HCT116 (cell line): ENCODE measurements around the gene SLC6A19. TPM values are rescaled to one million over a fixed set of nuclear protein-coding genes. Genes with fewer than 3 reads are reported as not detected.

ENCODE experiments used
- ATAC-seq: fragments of 200-7000 bp; cut with Tn5 transposase; 2 replicates; pipeline ENCODE4 v1.9.1; 2020; ENCODE audit warnings: mild to moderate bottlenecking, moderate library complexity
- BruUV-seq: library from RNA; stranded (reverse); fragments of 400-500 nt; replicated peaks from 2 replicates; lab custom pipeline; 2021; lab: Mats Ljungman, UMichigan
- CTCF ChIA-PET: fragments of 300-600 bp; sonication (Branson Sonifier 250); formaldehyde crosslinking; loops from one replicate; lab custom pipeline; 2021; ENCODE audit warnings: antibody characterized with exemption; lab: Charles Lee
- POLR2A ChIA-PET: fragments of 300-600, 350-600 bp; sonication (Branson Sonifier 250); formaldehyde crosslinking; loops from one replicate; lab custom pipeline; 2021; ENCODE audit warnings: antibody characterized with exemption; lab: Charles Lee
- RAD21 ChIA-PET, 2 experiments: fragments of 300-600 bp; sonication (Branson Sonifier 250); formaldehyde crosslinking; loops; one replicate each; lab custom pipeline; 2023; ENCODE audit warnings: low total read pairs in 2 of 2; ENCODE audit not compliant: uncharacterized antibody in 2 of 2, unreplicated experiment in 2 of 2, low non-redundant PET in 1 of 2; lab: Charles Lee
- DNase-seq: peaks from one replicate; pipeline ENCODE4 v3.0.0-alpha.2; 2010; ENCODE audit warnings: low read depth, low spot score
- H2AFZ ChIP-seq: fragments of 200-600 bp; shearing (Covaris generic), sonication (generic); 2 replicates; pipeline ENCODE4 v1.6.1; 2017; ENCODE audit warnings: low read depth, mixed run types, mixed read lengths, antibody characterized with exemption, low read length; ENCODE audit not compliant: poor library complexity, severe bottlenecking
- H3K27ac ChIP-seq: 2 replicates; pipeline ENCODE4 v1.5.1; 2012; ENCODE audit warnings: low read depth, low read length
- H3K27me3 ChIP-seq: fragments of 200-600 bp; sonication (generic); 2 replicates; pipeline ENCODE4 v1.6.1; 2016; ENCODE audit warnings: mixed run types, low read length, mixed read lengths; ENCODE audit not compliant: insufficient read depth
- H3K36me3 ChIP-seq, 2 experiments: fragments of 200-500 bp in 1 of 2; fragments of 200-600 bp in 1 of 2; sonication (Bioruptor generic) in 1 of 2; sonication (generic) in 1 of 2; 2 replicates each; pipeline versions ENCODE4 v1.5.1 to v1.6.1; 2014 to 2016; ENCODE audit warnings: low read length in 2 of 2, inconsistent platforms in 1 of 2, mixed read lengths in 1 of 2, mixed run types in 1 of 2; ENCODE audit not compliant: insufficient read depth in 2 of 2, control insufficient read depth in 1 of 2
- H3K4me1 ChIP-seq, 2 experiments: fragments of 200-600 bp in 1 of 2; sonication (generic) in 1 of 2; 2 replicates each; pipeline versions ENCODE4 v1.5.1 to v1.6.1; 2012 to 2017; ENCODE audit warnings: low read length in 2 of 2, inconsistent platforms in 1 of 2, mild to moderate bottlenecking in 1 of 2, mixed read lengths in 1 of 2, mixed run types in 1 of 2, moderate library complexity in 1 of 2; ENCODE audit not compliant: insufficient read depth in 2 of 2, control insufficient read depth in 1 of 2
- H3K4me2 ChIP-seq: fragments of 200-600 bp; sonication (generic); 2 replicates; pipeline ENCODE4 v1.6.1; 2017; ENCODE audit warnings: mixed run types, low read length, mixed read lengths
- H3K4me3 ChIP-seq, 2 experiments: fragments of 200-600 bp in 1 of 2; sonication (generic) in 1 of 2; replicated peaks in 1 of 2; 2 replicates each; pipeline ENCODE4 v1.5.1; 2011 to 2016; ENCODE audit warnings: low read length in 2 of 2, control low read depth in 1 of 2, low read depth in 1 of 2, mild to moderate bottlenecking in 1 of 2, mixed read lengths in 1 of 2, mixed run types in 1 of 2
- H3K79me2 ChIP-seq: fragments of 200-600 bp; sonication (generic); 2 replicates; pipeline ENCODE4 v1.6.1; 2017; ENCODE audit warnings: mild to moderate bottlenecking, mixed run types, low read length, moderate library complexity, mixed read lengths; ENCODE audit not compliant: insufficient read depth
- H3K9ac ChIP-seq: fragments of 200-600 bp; sonication (generic); 2 replicates; pipeline ENCODE4 v1.6.1; 2016; ENCODE audit warnings: low read length, mixed read lengths
- H3K9me2 ChIP-seq: fragments of 200-600 bp; sonication (generic), shearing (Covaris generic); 2 replicates; pipeline ENCODE4 v1.6.1; 2017; ENCODE audit warnings: mixed run types, mild to moderate bottlenecking, moderate library complexity; ENCODE audit not compliant: insufficient read depth
- H3K9me3 ChIP-seq, 2 experiments: fragments of 200-500 bp in 1 of 2; fragments of 200-600 bp in 1 of 2; sonication (Bioruptor generic) in 1 of 2; sonication (generic) in 1 of 2; 2 replicates each; pipeline ENCODE4 v1.6.1; 2014 to 2017; ENCODE audit warnings: low read length in 2 of 2, mixed read lengths in 2 of 2, inconsistent platforms in 1 of 2, low read depth in 1 of 2, mild to moderate bottlenecking in 1 of 2, mixed run types in 1 of 2, moderate library complexity in 1 of 2; ENCODE audit not compliant: control insufficient read depth in 1 of 2, insufficient read depth in 1 of 2
- H4K20me1 ChIP-seq: fragments of 200-600 bp; sonication (generic), shearing (Covaris generic); 2 replicates; pipeline ENCODE4 v1.6.1; 2017; ENCODE audit warnings: mixed run types, mild to moderate bottlenecking, moderate library complexity; ENCODE audit not compliant: insufficient read depth
- CBX3 ChIP-seq: IDR thresholded peaks from 2 replicates; pipeline ENCODE4 v1.6.1; 2012; ENCODE audit warnings: low read depth
- ELF1 ChIP-seq: IDR thresholded peaks from 2 replicates; pipeline ENCODE4 v1.6.1; 2012; ENCODE audit warnings: low read depth, borderline replicate concordance
- EZH2phosphoT487 ChIP-seq: fragments of 200-600 bp; IDR thresholded peaks from 2 replicates; pipeline ENCODE4 v1.6.1; 2018; ENCODE audit warnings: antibody characterized with exemption, borderline replicate concordance
- JUND ChIP-seq: IDR thresholded peaks from 2 replicates; pipeline ENCODE4 v1.6.1; 2012
- RAD21 ChIP-seq: IDR thresholded peaks from 2 replicates; pipeline ENCODE4 v1.6.1; 2012; ENCODE audit warnings: low read depth, mild to moderate bottlenecking
- intact Hi-C: fragments of 100-400 bp; cut with micrococcal nuclease; formaldehyde crosslinking; loops from 2 replicates; pipeline ENCODE4 v1.10.0; 2022
- total RNA-seq: library from RNA; stranded (reverse); gene quantifications from one replicate; pipeline ENCODE4 v1.2.1, GENCODE V29; 2021; ENCODE audit not compliant: unreplicated experiment
- TF ChIP-seq, protein P1 (sequence below): IDR thresholded peaks from 2 replicates; pipeline ENCODE4 v1.6.1; 2011; ENCODE audit warnings: mild to moderate bottlenecking, low read length, moderate library complexity; ENCODE audit not compliant: insufficient replicate concordance; ENCODE audit errors: extremely low read depth
- TF ChIP-seq, protein P2 (sequence below): IDR thresholded peaks from 2 replicates; pipeline ENCODE4 v1.6.1; 2012
- TF ChIP-seq, protein P3 (sequence below): IDR thresholded peaks from 2 replicates; pipeline ENCODE4 v1.6.1; 2012
- TF ChIP-seq, protein P4 (sequence below), 3 experiments: fragments of 200-600 bp in 1 of 3; sonication (generic) in 1 of 3; IDR thresholded peaks in 2 of 3; conservative IDR thresholded peaks in 1 of 3; 2 replicates each; pipeline ENCODE4 v1.5.1; 2012 to 2017; ENCODE audit warnings: low read depth in 2 of 3, low read length in 2 of 3, antibody characterized with exemption in 1 of 3, borderline replicate concordance in 1 of 3, control low read depth in 1 of 3, mild to moderate bottlenecking in 1 of 3, mixed read lengths in 1 of 3, mixed run types in 1 of 3, moderate library complexity in 1 of 3; ENCODE audit not compliant: insufficient read depth in 1 of 3

SLC6A19 gene
- total RNA-seq, 1 experiment from 2014 or later: not detected

DNA sequence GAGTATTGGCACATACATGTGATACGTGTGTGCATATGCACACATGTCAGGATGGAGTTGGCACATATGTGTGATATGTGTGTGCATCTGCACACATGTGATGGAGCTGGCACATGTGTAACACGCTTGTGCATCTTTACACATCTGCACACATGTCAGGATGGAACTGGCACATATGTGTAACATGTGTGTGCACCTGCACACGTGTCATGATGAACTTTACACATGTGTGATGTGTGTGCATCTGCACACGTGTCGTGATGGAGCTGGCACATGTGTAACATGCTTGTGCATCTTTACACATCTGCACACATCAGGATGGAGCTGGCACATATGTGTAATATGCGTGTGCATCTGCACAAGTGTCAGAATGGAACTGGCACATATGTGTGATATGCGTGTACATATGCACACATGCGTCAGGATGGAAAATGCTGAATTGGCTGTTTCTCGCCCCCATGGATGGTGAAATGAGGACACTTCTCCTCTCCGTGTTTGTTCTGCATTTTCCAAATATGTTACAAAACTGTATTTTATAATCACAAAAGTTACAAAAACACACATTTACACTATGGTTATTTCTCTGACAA lies 16.3 kb upstream of the SLC6A19 start:
- Histone ChIP-seq H3K4me3 (no peak overlapping the region), H3K27me3 (no peaks in the 10 kb centered on the region), H3K4me1 (no peaks in the 10 kb centered on the region), H3K9me3 (no peaks in the 10 kb centered on the region), H3K4me2 (no peak overlapping the region), H2AFZ (no peak overlapping the region), H3K79me2 (no peaks in the 10 kb centered on the region), H3K9ac (no peak overlapping the region), H3K27ac (no peak overlapping the region), H3K9me2 (no peaks in the 10 kb centered on the region), H4K20me1 (no peaks in the 10 kb centered on the region), H3K36me3 (no peaks in the 10 kb centered on the region)
- no peak for DNase-seq
- ChIA-PET CTCF (interaction anchor here (1.0 kb wide), 1 partner anchor 11 kb away, joined by 3 read pairs; no protein-coding TSS in a partner anchor), RAD21 (no interaction called here), POLR2A (no interaction called here)
- intact Hi-C loops: no loop called here
- BruUV-seq: no TSS peak
- TF ChIP-seq CBX3: no peak
- TF ChIP-seq, protein P1, sequence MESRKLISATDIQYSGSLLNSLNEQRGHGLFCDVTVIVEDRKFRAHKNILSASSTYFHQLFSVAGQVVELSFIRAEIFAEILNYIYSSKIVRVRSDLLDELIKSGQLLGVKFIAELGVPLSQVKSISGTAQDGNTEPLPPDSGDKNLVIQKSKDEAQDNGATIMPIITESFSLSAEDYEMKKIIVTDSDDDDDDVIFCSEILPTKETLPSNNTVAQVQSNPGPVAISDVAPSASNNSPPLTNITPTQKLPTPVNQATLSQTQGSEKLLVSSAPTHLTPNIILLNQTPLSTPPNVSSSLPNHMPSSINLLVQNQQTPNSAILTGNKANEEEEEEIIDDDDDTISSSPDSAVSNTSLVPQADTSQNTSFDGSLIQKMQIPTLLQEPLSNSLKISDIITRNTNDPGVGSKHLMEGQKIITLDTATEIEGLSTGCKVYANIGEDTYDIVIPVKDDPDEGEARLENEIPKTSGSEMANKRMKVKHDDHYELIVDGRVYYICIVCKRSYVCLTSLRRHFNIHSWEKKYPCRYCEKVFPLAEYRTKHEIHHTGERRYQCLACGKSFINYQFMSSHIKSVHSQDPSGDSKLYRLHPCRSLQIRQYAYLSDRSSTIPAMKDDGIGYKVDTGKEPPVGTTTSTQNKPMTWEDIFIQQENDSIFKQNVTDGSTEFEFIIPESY: no peak
- no peak for TF ChIP-seq RAD21
- TF ChIP-seq, protein P2, sequence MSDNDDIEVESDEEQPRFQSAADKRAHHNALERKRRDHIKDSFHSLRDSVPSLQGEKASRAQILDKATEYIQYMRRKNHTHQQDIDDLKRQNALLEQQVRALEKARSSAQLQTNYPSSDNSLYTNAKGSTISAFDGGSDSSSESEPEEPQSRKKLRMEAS: no peak
- TF ChIP-seq, protein P3, sequence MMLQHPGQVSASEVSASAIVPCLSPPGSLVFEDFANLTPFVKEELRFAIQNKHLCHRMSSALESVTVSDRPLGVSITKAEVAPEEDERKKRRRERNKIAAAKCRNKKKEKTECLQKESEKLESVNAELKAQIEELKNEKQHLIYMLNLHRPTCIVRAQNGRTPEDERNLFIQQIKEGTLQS: no peak
- TF ChIP-seq ELF1: no peak
- TF ChIP-seq EZH2phosphoT487: no peak
- TF ChIP-seq, protein P4, sequence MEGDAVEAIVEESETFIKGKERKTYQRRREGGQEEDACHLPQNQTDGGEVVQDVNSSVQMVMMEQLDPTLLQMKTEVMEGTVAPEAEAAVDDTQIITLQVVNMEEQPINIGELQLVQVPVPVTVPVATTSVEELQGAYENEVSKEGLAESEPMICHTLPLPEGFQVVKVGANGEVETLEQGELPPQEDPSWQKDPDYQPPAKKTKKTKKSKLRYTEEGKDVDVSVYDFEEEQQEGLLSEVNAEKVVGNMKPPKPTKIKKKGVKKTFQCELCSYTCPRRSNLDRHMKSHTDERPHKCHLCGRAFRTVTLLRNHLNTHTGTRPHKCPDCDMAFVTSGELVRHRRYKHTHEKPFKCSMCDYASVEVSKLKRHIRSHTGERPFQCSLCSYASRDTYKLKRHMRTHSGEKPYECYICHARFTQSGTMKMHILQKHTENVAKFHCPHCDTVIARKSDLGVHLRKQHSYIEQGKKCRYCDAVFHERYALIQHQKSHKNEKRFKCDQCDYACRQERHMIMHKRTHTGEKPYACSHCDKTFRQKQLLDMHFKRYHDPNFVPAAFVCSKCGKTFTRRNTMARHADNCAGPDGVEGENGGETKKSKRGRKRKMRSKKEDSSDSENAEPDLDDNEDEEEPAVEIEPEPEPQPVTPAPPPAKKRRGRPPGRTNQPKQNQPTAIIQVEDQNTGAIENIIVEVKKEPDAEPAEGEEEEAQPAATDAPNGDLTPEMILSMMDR (IDR thresholded peaks at IDR 0.05 in 2 of 3, conservative IDR thresholded peaks at IDR 0.05 in 1 of 3; ENCODE audit: borderline replicate concordance in 1 of 3, insufficient read depth in 1 of 3, low read depth in 2 of 3, low read length in 2 of 3): no peak
- TF ChIP-seq JUND: no peak
- TF ChIP-seq, all 23 proteins: peak for 0
- ATAC-seq: no peak
